Rectal smooth muscle tissue (tissue), 1 donor: ENCODE data around the gene NDUFC2.
A peak's percentile ranks its signal among the peaks of the same experiment; 100 is the strongest.

ENCODE experiments used
- H3K27ac ChIP-seq: one replicate; pipeline ENCODE4 v1.7.0; 2013; ENCODE audit warnings: low read depth, low read length, inconsistent platforms
- H3K27me3 ChIP-seq: one replicate; pipeline ENCODE4 v1.7.0; 2013; ENCODE audit warnings: low read length; ENCODE audit not compliant: control insufficient read depth, insufficient read depth
- H3K36me3 ChIP-seq: one replicate; pipeline ENCODE4 v1.7.0; 2013; ENCODE audit warnings: low read length; ENCODE audit not compliant: control insufficient read depth, insufficient read depth
- H3K4me1 ChIP-seq: one replicate; pipeline ENCODE4 v1.7.0; 2013; ENCODE audit warnings: low read length; ENCODE audit not compliant: control insufficient read depth, insufficient read depth
- H3K4me3 ChIP-seq: one replicate; pipeline ENCODE4 v1.7.0; 2013; ENCODE audit warnings: low read length
- H3K9ac ChIP-seq: one replicate; pipeline ENCODE4 v1.7.0; 2013; ENCODE audit warnings: low read length

Gene NDUFC2

GRCh38 chr11:78079232-78080083 lies at the start of gene NDUFC2:
TSS of gene NDUFC2 (minus strand) at chr11:78079862. CDS start at chr11:78079744, 118 bp downstream.
- H3K4me3 ChIP-seq = peak within 1 kb of the TSS; percentile 93
- peak within 1 kb of the TSS; percentile 80 for H3K9ac ChIP-seq
- H3K27ac ChIP-seq = peak within 1 kb of the TSS; percentile 84
- no peaks in the 10 kb centered on the region for H3K36me3 ChIP-seq
- no peaks in the 10 kb centered on the region for H3K27me3 ChIP-seq
- peaks cover 8% of the 10 kb centered on the region for H3K4me1 ChIP-seq

DNA sequence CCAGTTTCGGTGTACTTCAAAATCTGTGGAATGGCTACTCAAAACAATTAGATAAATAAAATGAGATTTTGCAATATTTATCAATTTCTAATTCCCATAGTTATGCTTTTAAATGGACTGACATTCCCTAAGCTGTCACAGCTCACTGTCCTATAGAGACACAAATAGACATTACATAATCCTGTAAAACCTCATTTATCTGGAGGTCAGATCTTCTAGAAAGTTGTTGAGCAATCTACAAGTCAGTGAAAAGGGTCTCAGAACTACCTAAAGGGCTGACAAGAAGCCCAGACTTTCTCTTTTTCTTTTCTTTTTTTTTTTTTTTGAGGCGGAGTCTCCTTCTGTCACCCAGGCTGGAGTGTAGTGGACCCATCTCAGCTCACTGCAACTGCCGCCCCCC lies 47.7 kb upstream of the NDUFC2 start:
- Histone ChIP-seq H3K27me3 (no peaks in the 10 kb centered on the region), H3K27ac (no peak overlapping the region), H3K4me1 (no peaks in the 10 kb centered on the region), H3K9ac (no peak overlapping the region), H3K4me3 (no peak overlapping the region), H3K36me3 (no peaks in the 10 kb centered on the region)

GRCh38 chr11:78112582-78113275 lies 33.1 kb upstream of the NDUFC2 start:
- H3K27ac ChIP-seq = no peak overlapping the region
- no peaks in the 10 kb centered on the region for H3K27me3 ChIP-seq
- H3K9ac ChIP-seq = no peak overlapping the region
- H3K4me3 ChIP-seq = no peak overlapping the region
- no peaks in the 10 kb centered on the region for H3K4me1 ChIP-seq
- H3K36me3 ChIP-seq = peaks cover 3% of the 10 kb centered on the region

DNA sequence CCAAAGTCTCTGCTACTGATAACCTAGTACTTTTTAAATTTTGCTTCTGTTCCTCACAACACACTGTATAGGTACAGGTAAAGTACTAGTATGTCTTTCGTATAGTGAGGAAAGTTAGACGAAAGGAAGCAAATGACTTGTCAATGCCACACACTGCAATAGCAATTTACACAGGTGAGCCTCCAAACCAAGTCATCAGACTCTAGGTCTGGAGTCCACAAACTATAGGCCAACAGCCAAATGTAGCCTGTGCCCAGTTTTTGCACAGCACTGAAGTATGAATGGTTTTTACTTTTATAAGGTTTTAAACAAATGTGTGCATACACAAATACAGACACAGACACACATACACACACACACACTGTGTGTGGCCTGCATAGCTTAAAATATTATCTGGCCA lies 31.6 kb upstream of the NDUFC2 start:
- Histone ChIP-seq H3K36me3 (peaks cover 3% of the 10 kb centered on the region), H3K4me3 (no peak overlapping the region), H3K9ac (no peak overlapping the region), H3K27me3 (no peaks in the 10 kb centered on the region), H3K27ac (no peak overlapping the region), H3K4me1 (no peaks in the 10 kb centered on the region)

GRCh38 chr11:78110830-78111229 lies 31.2 kb upstream of the NDUFC2 start:
- no peaks in the 10 kb centered on the region for H3K27me3 ChIP-seq
- H3K4me3 ChIP-seq = no peak overlapping the region
- H3K36me3 ChIP-seq = peaks cover 3% of the 10 kb centered on the region
- no peak overlapping the region for H3K27ac ChIP-seq
- H3K4me1 ChIP-seq = no peaks in the 10 kb centered on the region
- no peak overlapping the region for H3K9ac ChIP-seq

DNA sequence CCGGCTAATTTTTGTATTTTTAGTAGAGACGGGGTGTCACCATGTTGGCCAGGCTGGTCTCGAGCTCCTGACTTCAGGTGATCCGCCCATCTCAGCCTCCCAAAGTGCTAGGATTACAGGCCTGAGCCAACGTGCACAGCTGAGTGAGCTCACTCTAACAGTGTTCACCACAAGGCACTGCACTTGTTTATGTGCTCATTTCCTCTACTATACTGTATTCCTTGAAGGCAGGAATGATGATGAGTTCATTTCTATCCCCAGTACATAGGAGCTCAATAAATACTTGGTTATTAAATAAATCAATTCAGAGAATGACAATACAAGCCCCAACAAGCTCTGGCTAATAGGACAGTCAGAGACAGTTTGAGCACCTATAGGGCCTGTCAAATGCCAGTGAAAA lies 30.7 kb upstream of the NDUFC2 start:
- no peak overlapping the region for H3K9ac ChIP-seq
- H3K27me3 ChIP-seq = no peaks in the 10 kb centered on the region
- H3K27ac ChIP-seq = no peak overlapping the region
- peaks cover 3% of the 10 kb centered on the region for H3K36me3 ChIP-seq
- H3K4me1 ChIP-seq = no peaks in the 10 kb centered on the region
- H3K4me3 ChIP-seq = no peak overlapping the region

DNA sequence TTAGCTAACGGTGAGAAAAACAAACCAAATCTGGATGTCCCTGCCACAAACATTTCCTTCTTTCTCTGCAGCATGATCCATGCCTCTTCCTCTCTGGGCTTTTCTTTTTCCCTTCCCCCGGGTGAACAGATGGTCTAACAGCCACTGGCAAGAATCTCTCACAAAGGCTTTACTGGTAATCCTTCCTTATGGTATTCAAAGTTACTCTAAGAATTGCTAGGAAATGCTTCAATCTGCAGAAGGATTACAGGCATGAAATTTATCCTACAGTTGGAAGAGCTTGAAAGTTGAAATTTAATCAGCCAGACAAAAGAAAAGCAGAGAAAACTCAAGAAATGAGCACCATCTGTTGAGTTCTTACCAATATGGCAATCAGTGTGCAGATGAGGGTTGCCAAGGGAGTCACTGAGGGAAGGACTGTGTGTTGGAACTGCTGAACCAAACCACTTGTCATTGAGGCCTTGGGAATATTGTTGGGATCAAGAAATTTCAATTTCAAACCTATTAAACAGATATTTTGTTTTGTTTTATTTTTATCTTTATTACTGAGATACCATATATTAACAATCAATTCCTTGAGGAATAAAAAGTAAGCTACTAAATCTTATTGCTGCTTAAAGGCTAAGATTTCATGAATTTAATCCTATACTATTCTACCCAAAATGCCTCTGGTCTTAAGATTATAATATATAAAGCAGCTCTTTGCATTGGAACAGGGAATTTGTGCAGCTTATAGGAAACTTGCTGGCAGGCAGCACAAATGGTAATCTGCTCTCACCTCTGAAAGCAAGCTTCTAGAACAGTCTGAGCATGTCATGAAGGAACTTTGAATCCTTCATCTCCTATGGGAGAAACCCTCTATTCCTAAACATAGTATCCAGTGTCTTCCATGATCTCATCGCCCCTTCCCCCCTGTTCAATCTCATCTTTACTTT lies 29.7 kb upstream of the NDUFC2 start:
- Histone ChIP-seq H3K27ac (no peak overlapping the region), H3K9ac (no peak overlapping the region), H3K27me3 (no peaks in the 10 kb centered on the region), H3K4me1 (no peaks in the 10 kb centered on the region), H3K36me3 (peaks cover 3% of the 10 kb centered on the region), H3K4me3 (no peak overlapping the region)

- H3K27me3 ChIP-seq = no peaks in the 10 kb centered on the region
- H3K9ac ChIP-seq = no peak overlapping the region
- H3K4me3 ChIP-seq = no peak overlapping the region
- no peaks in the 10 kb centered on the region for H3K36me3 ChIP-seq
- no peak overlapping the region for H3K27ac ChIP-seq
- no peaks in the 10 kb centered on the region for H3K4me1 ChIP-seq
These were observed 21.2 kb upstream of the NDUFC2 start for GRCh38 chr11:78100676-78101472.

GRCh38 chr11:78100261-78100660 lies 20.6 kb upstream of the NDUFC2 start:
- Histone ChIP-seq H3K4me1 (no peaks in the 10 kb centered on the region), H3K27ac (no peak overlapping the region), H3K27me3 (no peaks in the 10 kb centered on the region), H3K9ac (no peak overlapping the region), H3K36me3 (no peaks in the 10 kb centered on the region), H3K4me3 (no peak overlapping the region)

DNA sequence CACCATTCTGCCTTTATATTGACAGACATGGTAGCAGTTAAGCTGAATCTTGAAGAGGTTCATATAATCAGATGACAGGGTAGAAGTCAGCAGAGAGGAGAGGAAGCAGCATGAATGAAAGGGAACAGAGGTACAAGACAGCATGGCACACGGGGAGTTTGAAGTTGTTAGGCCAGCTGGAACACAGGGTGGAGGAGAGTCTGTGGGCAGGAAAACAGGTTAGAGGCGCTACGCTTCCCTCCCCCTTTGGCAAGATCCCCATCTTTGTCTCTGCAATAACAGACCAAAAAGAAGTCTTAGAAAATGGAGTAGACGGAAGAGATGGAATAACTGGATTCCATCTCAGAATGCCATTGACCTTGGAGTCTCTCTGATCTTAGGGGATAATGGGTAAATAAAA lies 20.0 kb upstream of the NDUFC2 start:
- no peaks in the 10 kb centered on the region for H3K4me1 ChIP-seq
- no peaks in the 10 kb centered on the region for H3K27me3 ChIP-seq
- no peak overlapping the region for H3K4me3 ChIP-seq
- H3K36me3 ChIP-seq = no peaks in the 10 kb centered on the region
- no peak overlapping the region for H3K27ac ChIP-seq
- H3K9ac ChIP-seq = no peak overlapping the region

DNA sequence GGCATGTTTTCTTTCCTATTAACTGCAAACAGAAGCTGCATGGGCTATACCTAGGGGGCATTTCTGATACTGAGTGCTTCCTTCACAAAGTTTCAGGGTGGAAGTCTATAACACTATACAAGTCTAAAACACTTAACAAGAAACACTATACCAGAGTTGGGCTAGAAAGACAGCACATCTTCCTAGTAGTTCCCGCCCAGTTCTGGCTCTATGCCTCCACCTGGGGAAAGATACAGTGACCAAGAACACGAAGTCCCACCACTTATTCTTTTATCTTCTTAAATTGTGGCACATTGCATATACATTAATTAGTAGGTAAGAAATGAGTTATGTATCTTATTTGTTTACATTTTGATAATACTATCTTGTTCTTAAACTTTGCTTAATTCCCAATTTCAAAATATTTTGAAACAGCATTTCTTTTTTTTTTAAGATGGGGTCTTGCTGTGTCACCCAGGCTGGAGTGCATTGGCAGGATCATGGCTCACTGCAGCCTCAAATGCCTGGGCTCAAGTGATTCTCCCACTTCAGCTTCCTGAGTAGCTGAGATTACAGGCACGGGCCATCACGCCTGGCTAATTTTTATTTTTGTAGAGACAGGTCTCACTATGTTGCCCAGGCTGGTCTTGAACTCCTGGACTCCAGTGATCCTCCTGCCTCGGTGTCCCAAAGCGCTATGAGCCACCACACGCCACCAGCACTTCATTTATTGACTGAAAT lies 18.2 kb upstream of the NDUFC2 start:
- Histone ChIP-seq H3K27ac (no peak overlapping the region), H3K9ac (no peak overlapping the region), H3K36me3 (no peaks in the 10 kb centered on the region)

More for the DNA sequence above, 18.2 kb upstream of the NDUFC2 start:
- H3K4me1 ChIP-seq = no peaks in the 10 kb centered on the region
- no peak overlapping the region for H3K4me3 ChIP-seq
- H3K27me3 ChIP-seq = no peaks in the 10 kb centered on the region
